ENCODE measurements around the gene FER.

Gene FER

GRCh38 chr5:109192555-109193281 is 445.0 kb downstream of the FER start:
- no peak for DNase-seq

GRCh38 chr5:109195667-109196066 is 448.0 kb downstream of the FER start:
- no peak for DNase-seq

- no peak for DNase-seq
Measured at GRCh38 chr5:109196087-109196822, 448.6 kb downstream of the FER start.

- no peak for DNase-seq
Measured at GRCh38 chr5:109196823-109197160, 449.1 kb downstream of the FER start.

- no peak for DNase-seq
Measured at GRCh38 chr5:109199289-109199688, 451.6 kb downstream of the FER start.

- DNase-seq, result no peak
Measured at GRCh38 chr5:109199799-109200620, 452.3 kb downstream of the FER start.

GRCh38 chr5:109215040-109215439 is 467.3 kb downstream of the FER start:
- no peak for DNase-seq

- DNase-seq, result no peak
Measured at GRCh38 chr5:109218818-109219217, 471.1 kb downstream of the FER start.

- no peak for DNase-seq
Measured at GRCh38 chr5:109223531-109223930, 475.8 kb downstream of the FER start.

- no peak for DNase-seq
Measured at GRCh38 chr5:109224276-109224882, 476.7 kb downstream of the FER start.

GRCh38 chr5:109225716-109226625 is 478.3 kb downstream of the FER start:
- no peak for DNase-seq

GRCh38 chr5:109230369-109230768 is 482.7 kb downstream of the FER start:
- DNase-seq, result no peak

- DNase-seq, result no peak
Measured at GRCh38 chr5:109231331-109231730, 483.6 kb downstream of the FER start.

GRCh38 chr5:109234381-109234780 is 486.7 kb downstream of the FER start:
- DNase-seq, result no peak

- DNase-seq, result no peak
Measured at GRCh38 chr5:109239456-109239855, 491.8 kb downstream of the FER start.

- no peak for DNase-seq
Measured at GRCh38 chr5:109242518-109242917, 494.8 kb downstream of the FER start.

GRCh38 chr5:109246395-109246794 is 498.7 kb downstream of the FER start:
- DNase-seq, result no peak

All from NCI-H1048 (cell line).